Upper lobe of left lung (tissue), 6 donors: ENCODE measurements around the gene POU2AF3. TPM values are rescaled to one million over a fixed set of nuclear protein-coding genes. Genes with fewer than 3 reads are reported as not detected.

Experiments used
- ATAC-seq, 2 donors: fragments of 200-7000 bp; cut with Tn5 transposase; one replicate each; pipeline ENCODE4 v1.9.1; 2022; ENCODE audit warnings: mild to moderate bottlenecking in 2 of 2, moderate library complexity in 2 of 2; ENCODE audit not compliant: low FRiP score in 2 of 2
- DNase-seq, 2 donors: peaks; one replicate each; pipeline ENCODE4 v3.0.0-alpha.2; 2019 to 2020
- H3K27ac ChIP-seq, 4 donors: fragments of 200-600 bp; sonication (generic); one replicate each; pipeline ENCODE4 v1.5.1; 2016 to 2019
- H3K27me3 ChIP-seq, 4 donors: fragments of 200-600 bp; sonication (generic); one replicate each; pipeline ENCODE4 v1.5.1; 2017 to 2019
- H3K36me3 ChIP-seq, 4 donors: fragments of 200-600 bp; sonication (generic); one replicate each; pipeline ENCODE4 v1.5.1; 2016 to 2019
- H3K4me1 ChIP-seq, 4 donors: fragments of 200-600 bp; sonication (generic); one replicate each; pipeline ENCODE4 v1.5.1; 2018 to 2019
- H3K4me3 ChIP-seq, 4 donors: fragments of 200-600 bp; sonication (generic); one replicate each; pipeline ENCODE4 v1.5.1; 2017 to 2019; ENCODE audit warnings: mild to moderate bottlenecking in 2 of 4, moderate library complexity in 1 of 4
- H3K9me3 ChIP-seq, 4 donors: fragments of 200-600 bp; sonication (generic); one replicate each; pipeline ENCODE4 v1.5.1; 2018 to 2019
- CTCF ChIP-seq, 6 experiments: fragments of 450-650 bp in 4 of 6; fragments of 200-600 bp in 2 of 6; sonication (generic) in 2 of 6; IDR thresholded peaks; one replicate each; pipeline ENCODE4 v1.5.1; 2016 to 2019; ENCODE audit warnings: antibody characterized with exemption in 6 of 6
- EP300 ChIP-seq, 4 donors: sonication (generic); formaldehyde crosslinking; IDR thresholded peaks; one replicate each; pipeline ENCODE4 v1.5.1; 2017; ENCODE audit warnings: antibody characterized with exemption in 4 of 4, control low read depth in 2 of 4
- POLR2A ChIP-seq, 4 donors: fragments of 450-650 bp; IDR thresholded peaks; one replicate each; pipeline ENCODE4 v1.5.1; 2016 to 2017; ENCODE audit warnings: antibody characterized with exemption in 4 of 4, mild to moderate bottlenecking in 2 of 4
- POLR2AphosphoS5 ChIP-seq, 2 donors: sonication (generic); formaldehyde crosslinking; IDR thresholded peaks; one replicate each; pipeline ENCODE4 v1.5.1; 2017; ENCODE audit warnings: antibody characterized with exemption in 2 of 2
- WGBS, 2 donors: methylation state at CpG; one replicate each; pipeline ENCODE4 v1.1.5; 2017 to 2018; 5-methylcytosine and 5-hydroxymethylcytosine counted together
- total RNA-seq, 6 donors: library from RNA; depleted of rRNA in 4 of 6; stranded (reverse); fragments of >200 nt in 4 of 6; gene quantifications; one replicate each; pipeline versions ENCODE4 v1.1.0 to v1.2.1, GENCODE V29; 2016 to 2021
- donor health status: DM: no; HTN: no; CAD: no; lungs with moderate emphysema.
- donor health status: DM: no; HTN: yes; CAD: no; lungs with severe emphysema.

The POU2AF3 gene
- total RNA-seq, 6 donors from 2014 or later, result 1.7 to 12.6 (median 3.6) TPM

GRCh38 chr11:111344032-111344431 lies 45.7 kb downstream of the POU2AF3 start:
- H3K9me3 ChIP-seq, result no peaks in the 10 kb centered on the region
- 58 to 80% methylated on average over 3 of the region's 3 CpGs for WGBS, 2 donors
- no peaks in the 10 kb centered on the region for H3K27me3 ChIP-seq
- TF ChIP-seq POLR2A (IDR thresholded peaks at IDR 0.05) (no peak), POLR2AphosphoS5 (IDR thresholded peaks at IDR 0.05) (peak in 1 of 2 donors; percentile 10), EP300 (IDR thresholded peaks at IDR 0.05) (no peak)
- no peak overlapping the region for H3K27ac ChIP-seq
- ATAC-seq (peak in 1 of 2 donors; percentile 88), DNase-seq (peak in 1 of 2 donors; percentile 85)
- H3K36me3 ChIP-seq, result no peaks in the 10 kb centered on the region
- no peaks in the 10 kb centered on the region for H3K4me1 ChIP-seq
- no peak overlapping the region for H3K4me3 ChIP-seq

- WGBS, 2 donors, result 82 to 84% methylated on average over 6 of the region's 6 CpGs
- Histone ChIP-seq H3K27me3 (no peaks in the 10 kb centered on the region), H3K36me3 (no peaks in the 10 kb centered on the region), H3K4me1 (no peaks in the 10 kb centered on the region), H3K9me3 (no peaks in the 10 kb centered on the region), H3K27ac (no peak overlapping the region), H3K4me3 (no peak overlapping the region)
- DNase-seq, result no peak
- TF ChIP-seq POLR2AphosphoS5 (IDR thresholded peaks at IDR 0.05) (no peak), EP300 (IDR thresholded peaks at IDR 0.05) (no peak), POLR2A (IDR thresholded peaks at IDR 0.05) (no peak), CTCF (IDR thresholded peaks at IDR 0.05) (no peak)
- peak in 1 of 2 donors; percentile 42 for ATAC-seq
Measured at GRCh38 chr11:111347002-111347722, 48.8 kb downstream of the POU2AF3 start.

GRCh38 chr11:111347723-111348115 lies 49.4 kb downstream of the POU2AF3 start:
- Histone ChIP-seq H3K9me3 (no peaks in the 10 kb centered on the region), H3K4me3 (no peak overlapping the region), H3K4me1 (no peaks in the 10 kb centered on the region), H3K27me3 (no peaks in the 10 kb centered on the region), H3K27ac (no peak overlapping the region), H3K36me3 (no peaks in the 10 kb centered on the region)
- WGBS, 2 donors, result 82 to 85% methylated on average over 3 of the region's 3 CpGs
- ATAC-seq (peak in 1 of 2 donors; percentile 48), DNase-seq (no peak)
- no peak for TF ChIP-seq EP300 (IDR thresholded peaks at IDR 0.05)
- no peak for TF ChIP-seq POLR2AphosphoS5 (IDR thresholded peaks at IDR 0.05)
- no peak for TF ChIP-seq CTCF (IDR thresholded peaks at IDR 0.05)
- TF ChIP-seq POLR2A (IDR thresholded peaks at IDR 0.05), result no peak

GRCh38 chr11:111348147-111348546 lies 49.8 kb downstream of the POU2AF3 start:
- TF ChIP-seq CTCF (IDR thresholded peaks at IDR 0.05) (no peak), EP300 (IDR thresholded peaks at IDR 0.05) (no peak), POLR2AphosphoS5 (IDR thresholded peaks at IDR 0.05) (no peak), POLR2A (IDR thresholded peaks at IDR 0.05) (no peak)
- Histone ChIP-seq H3K4me1 (no peaks in the 10 kb centered on the region), H3K27ac (no peak overlapping the region), H3K9me3 (no peaks in the 10 kb centered on the region), H3K27me3 (no peaks in the 10 kb centered on the region), H3K4me3 (no peak overlapping the region), H3K36me3 (no peaks in the 10 kb centered on the region)
- ATAC-seq (no peak), DNase-seq (no peak)
- WGBS, 2 donors, result 78 to 79% methylated on average over 3 of the region's 3 CpGs

- Histone ChIP-seq H3K9me3 (no peaks in the 10 kb centered on the region), H3K4me3 (no peak overlapping the region), H3K27ac (no peak overlapping the region), H3K36me3 (no peaks in the 10 kb centered on the region), H3K4me1 (no peaks in the 10 kb centered on the region), H3K27me3 (no peaks in the 10 kb centered on the region)
- DNase-seq (no peak), ATAC-seq (no peak)
- TF ChIP-seq POLR2A (IDR thresholded peaks at IDR 0.05), result no peak
- TF ChIP-seq POLR2AphosphoS5 (IDR thresholded peaks at IDR 0.05), result no peak
- TF ChIP-seq CTCF (IDR thresholded peaks at IDR 0.05), result no peak
- no peak for TF ChIP-seq EP300 (IDR thresholded peaks at IDR 0.05)
- WGBS, 2 donors, result 92% methylated on average over 2 of the region's 2 CpGs
Measured at GRCh38 chr11:111349191-111349695, 50.9 kb downstream of the POU2AF3 start.
